NCI-H146 treated with DMSO at 0.1 percent for 48 hours (cell line): ENCODE results near the gene MAVS.
A peak's percentile ranks its signal among the peaks of the same experiment; 100 is the strongest.
"Not testable (repeated sequence)": the region's sequence is repeated elsewhere in the genome, so short reads cannot be mapped to it uniquely, and the experiment has no call there.

Source experiments
- DNase-seq: peaks from one replicate; lab custom pipeline; 2025; ENCODE audit not compliant: unreplicated experiment; lab: John Stamatoyannopoulos, UW

MAVS gene

DNA sequence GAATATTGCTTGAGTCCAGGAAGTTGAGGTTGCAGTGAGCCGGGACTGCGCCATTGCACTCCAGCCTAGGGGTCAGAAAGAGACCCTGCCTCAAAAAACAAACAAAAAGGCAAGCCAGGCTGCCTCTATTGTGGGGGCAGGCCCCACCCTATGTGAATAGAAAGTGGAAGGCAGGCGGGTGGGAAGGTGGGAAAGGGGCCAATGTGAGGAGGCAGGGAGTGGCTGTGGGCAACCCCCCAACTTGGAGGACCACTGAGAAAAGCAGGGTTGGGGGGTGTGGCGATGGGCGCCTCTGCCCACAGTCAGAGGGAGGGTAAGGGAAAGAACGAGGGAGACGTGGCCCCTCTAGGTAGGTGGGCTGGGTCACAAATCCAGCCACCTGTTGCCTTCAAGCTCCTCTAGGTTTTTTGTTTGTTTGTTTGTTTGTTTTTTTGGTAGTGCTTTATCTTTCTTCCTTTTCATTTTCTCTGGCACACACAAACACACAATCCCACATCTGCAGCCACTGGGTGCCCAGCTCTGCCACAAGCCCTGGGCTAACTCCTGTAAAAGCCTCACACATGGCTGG is 31.6 kb upstream of the MAVS start:
- no peak for DNase-seq

DNA sequence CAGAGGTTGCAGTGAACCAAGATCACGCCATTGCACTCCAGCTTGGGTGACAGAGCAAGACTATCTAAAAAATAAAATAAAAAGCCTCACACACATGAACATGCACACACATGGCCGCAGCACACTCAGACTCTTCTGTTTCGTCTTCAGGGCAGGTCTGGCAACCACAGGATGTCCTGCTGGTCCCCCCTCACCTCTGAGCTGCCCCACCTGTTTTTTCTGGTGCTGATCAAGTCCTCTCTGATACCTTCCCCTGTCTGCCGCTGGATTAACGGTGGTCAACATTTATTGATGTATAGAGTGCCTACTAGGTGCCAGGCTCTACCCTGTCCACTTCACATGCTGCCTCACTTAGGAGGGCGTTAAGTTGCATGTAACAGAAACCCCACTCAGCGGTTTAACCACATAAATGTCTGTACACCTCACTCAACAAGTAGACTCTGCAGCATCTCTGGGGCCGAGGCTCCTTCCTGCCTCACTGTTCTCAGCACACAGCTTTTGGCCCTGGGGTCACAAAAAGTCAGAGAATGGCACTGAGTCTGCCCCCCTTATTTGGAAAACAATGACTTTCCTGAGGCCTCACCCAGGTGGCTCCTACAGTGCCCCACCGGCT is 30.8 kb upstream of the MAVS start:
- DNase-seq = no peak

DNA sequence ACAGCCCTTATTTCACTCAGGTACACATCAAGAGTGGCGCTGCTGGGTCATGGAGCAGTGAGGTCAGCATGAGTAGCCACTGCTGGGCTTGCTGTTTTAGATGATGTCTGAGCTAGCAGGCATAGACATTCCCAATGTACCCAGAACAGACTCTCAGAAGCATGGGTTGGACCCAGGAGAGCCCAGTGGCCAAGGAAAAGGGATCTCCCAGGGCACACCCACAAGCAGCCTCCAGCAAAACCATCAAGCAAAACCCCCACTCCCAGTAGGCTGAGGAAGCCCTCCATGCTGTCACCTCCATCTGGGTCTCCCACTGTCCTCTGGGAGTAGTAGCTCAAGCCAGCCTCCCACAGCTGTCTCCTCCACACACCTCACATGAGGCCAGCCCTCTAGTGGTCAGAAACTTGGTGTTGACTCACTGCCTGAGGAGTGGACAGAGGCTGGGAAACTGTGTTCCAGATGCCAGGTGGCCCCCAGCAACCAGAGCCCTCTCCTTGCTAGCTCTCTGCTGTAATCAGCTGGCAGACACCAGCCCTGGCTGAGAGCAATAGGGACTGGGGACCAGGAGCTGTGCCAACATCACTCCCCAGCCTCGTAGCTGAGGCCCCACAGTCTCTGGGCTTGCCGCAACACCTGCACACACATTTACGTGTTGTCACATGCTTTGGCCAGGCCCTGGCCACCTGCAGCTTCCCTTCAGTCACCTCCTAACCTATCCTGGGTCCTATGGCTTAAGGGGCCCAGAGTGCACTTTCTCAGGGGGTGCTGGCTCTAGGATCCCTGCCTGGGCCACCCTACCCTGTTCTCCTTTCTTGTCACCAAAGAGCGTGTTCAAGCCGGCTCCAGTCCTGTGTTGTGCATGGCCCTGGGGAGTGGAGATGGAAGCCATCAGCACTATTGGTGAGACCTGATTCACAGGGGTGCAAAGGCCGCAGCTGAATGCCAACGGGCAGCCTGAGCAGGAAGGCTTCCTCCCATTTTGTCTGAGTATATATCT is 28.2 kb upstream of the MAVS start:
- peak; percentile 58 for DNase-seq

DNA sequence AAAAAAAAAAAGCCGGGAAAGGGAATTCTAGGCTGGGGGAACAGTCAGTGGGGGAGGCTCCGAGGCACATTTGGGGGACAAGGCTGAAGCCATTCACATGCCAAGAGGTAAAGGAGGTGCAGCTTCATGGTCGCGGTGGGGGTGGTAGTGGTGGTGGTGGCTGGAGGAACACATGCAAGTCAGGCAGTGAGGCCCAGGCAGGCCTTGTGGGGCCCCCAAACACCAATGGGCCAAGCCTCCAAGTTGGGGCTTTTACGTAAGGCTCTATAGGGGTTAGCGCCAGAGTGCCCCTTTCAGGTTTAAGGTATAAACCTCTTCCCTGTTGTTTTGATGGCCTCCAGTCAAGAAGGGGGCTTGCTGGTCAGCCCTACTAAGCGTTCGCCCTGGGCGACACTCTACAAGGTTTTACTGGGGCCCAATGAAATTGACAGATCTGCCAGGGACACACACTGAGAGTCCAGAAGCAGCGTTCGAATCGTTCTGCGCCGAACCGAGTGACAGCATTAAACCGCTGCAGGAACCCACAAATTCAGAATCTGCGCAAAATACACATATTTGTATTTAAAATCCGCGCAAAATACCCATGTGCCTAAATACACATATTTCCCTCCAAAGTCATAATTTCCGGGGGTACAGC is 27.1 kb upstream of the MAVS start:
- no peak for DNase-seq

DNA sequence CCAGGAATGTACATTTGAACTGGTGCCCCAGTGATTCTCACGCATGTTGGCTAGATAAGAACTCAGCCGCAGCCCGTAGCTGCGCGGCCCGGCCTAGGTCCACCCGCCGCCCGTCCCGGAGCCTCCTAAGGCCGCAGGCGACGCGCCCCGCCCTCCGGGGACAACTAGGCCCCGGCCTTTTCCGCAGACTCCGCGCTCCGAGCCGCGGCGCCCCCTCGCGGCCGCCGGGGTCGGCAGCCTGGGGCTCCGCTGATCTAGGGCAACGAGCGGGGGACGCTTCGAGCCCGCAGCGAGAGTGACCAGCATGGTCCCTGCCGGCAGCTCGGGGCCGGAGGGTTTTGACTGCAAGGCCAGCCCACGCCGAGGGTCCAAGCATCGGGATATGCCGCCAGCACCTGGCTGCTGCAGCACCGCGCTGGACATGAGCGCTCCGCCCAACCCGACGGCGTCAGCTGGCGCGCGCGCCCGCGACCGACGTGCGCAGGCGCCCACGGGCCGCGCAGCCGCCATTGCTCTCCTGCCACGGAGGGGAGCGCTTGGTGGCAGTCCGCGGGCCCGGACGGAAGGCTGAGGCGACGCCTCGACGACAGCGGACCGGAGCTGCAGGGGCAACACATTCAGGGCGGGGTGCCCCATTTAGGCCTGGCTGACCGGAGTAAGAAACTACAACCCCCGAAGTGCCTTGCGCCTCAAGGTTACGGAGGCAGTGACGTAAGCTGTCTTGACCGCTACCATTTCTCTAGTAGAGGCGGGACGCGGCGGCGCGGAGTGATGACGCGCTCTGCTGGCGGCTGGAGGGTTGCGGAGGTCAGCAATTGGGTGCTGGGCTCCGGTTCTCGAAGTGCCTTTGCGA is 26.4 kb upstream of the MAVS start, which contains the start of gene AP5S1:
Gene AP5S1 (plus strand): TSS at position 500 of the 853 bp plus-strand sequence. CDS start 1,571 bp downstream, outside the sequence.
- DNase-seq = peak; percentile 94

GRCh38 chr20:3820901-3821727 is 25.5 kb upstream of the MAVS start:
- no peak for DNase-seq

- no peak for DNase-seq
These were observed 24.6 kb upstream of the MAVS start for GRCh38 chr20:3821996-3822395.

DNA sequence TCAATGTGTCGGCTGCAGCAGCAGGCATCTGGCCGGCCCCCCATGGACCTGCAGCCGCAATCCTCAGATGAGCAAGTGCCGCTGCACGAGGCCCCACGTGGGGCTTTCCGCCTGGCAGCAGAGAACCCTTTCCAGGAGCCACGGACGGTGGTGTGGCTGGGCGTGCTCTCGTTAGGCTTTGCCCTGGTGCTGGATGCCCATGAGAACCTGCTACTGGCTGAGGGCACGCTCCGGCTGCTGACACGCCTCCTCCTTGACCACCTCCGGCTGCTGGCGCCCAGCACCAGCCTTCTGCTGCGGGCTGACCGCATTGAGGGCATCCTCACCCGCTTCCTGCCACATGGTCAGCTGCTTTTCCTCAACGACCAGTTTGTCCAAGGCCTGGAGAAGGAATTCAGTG is 22.8 kb upstream of the MAVS start:
- no peak for DNase-seq

GRCh38 chr20:3825526-3825925 is 21.1 kb upstream of the MAVS start:
- no peak for DNase-seq

DNA sequence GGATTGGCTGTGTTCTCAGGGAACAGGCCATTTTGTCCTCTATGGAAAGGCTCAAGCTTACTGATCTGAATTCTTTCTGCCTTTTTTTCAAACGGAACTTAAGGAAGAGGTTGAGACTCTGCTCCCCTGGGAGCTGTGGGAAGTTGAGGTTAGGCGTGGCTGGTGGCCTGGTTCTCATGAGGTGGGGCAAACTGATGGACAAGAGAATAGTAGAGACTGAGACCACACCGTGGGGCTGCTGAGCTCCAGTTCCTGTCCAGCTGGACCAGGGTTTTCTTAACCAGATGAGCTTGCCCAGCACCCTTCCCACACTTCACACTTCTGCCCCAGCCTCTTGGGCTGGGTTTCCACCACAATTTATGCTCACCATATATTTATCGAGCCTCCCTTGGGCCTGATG is 20.2 kb upstream of the MAVS start:
- no peak for DNase-seq

DNA sequence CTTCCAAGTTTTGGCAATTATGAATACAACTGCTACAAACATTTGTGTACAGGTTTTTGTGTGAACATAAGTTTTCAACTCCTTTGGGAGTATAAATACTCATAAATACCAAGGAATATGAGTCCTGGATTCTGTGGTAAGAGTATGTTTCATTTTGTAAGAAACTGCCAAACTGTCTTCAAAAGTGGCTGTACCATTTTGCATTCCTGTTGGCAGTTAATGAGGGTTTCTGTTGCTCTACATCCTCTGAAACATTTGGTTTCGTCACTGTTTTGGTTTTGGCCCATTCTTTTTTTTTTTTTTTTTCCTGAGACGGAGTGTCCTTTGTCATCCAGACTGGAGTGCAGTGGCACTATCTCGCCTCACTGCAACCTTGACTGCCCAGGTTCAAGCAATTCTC is 17.8 kb upstream of the MAVS start:
- no peak for DNase-seq

DNA sequence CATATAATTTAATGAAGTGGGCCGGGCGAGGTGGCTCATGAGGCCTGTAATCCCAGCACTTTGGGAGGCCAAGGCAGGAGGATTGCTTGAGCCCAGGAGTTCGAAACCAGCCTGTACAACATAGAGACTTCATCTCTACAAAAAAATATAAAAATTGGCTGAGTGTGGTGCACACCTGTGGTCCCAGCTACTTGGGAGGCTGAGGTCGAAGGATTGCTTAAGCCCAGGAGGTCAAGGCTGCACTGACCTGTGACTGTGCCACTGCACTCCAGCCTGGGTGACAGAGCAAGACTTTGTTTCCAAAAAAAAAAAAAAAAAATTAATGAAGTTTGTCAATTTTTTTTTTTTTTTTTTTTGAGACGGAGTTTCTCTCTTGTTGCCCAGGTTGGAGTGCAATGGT is 16.7 kb upstream of the MAVS start:
- DNase-seq = not testable (repeated sequence)

DNA sequence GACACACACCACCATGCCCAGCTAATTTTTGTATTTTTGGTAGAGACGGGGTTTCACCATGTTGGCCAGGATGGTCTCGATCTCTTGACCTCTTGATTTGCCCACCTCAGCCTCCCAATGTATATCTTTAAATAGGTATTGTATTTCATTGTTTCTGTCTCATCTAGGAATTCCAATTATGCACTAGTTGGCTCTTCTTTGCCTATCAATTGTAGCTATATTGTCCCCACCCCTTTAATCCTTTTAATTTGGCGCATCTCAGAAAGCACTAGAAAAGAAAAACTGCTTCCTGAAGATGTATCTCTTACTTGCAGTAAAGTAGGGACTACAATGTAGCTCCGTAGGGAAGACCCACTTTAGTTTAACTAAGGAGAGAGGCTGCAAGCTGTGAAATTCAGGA is 10.5 kb upstream of the MAVS start:
- DNase-seq = no peak

DNA sequence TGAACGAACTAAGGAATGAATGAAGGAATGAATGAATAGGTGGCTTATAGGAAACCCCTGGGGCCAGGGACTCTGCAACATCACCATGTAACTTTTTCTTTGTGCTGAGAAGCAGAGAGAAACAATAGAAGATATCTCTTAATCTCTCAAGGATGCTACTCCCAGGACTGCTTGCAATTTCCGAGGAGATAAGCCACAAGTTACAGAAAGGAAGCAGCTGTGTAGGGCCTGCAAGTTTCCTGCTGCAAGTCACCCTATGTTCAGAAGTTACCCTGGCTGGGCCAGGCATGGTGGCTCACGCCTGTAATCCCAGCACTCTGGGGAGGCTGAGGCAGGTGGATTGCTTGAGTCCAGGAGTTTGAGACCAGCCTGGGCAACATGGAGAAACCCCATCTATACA is 7.3 kb upstream of the MAVS start:
- DNase-seq = no peak

DNA sequence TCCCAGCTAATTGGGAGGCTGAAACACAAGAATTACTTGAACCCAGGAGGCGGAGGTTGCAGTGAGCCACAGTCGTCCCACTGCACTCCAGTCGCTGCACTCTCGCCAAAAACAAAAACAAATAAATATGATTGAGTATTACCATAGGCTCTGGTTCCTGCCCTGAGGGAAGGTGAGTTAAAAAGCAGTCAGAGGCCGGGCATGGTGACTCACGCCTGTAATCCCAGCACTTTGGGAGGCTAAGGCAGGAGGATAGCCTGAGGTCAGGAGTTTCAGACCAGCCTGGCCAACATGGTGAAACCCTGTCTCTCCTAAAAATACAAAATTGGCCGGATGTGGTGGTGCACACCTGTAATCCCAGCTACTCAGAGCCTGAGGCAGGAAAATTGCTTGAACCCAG is 6.4 kb upstream of the MAVS start:
- DNase-seq = not testable (repeated sequence)

GRCh38 chr20:3842348-3842930 is 4.2 kb upstream of the MAVS start:
- DNase-seq = no peak

DNA sequence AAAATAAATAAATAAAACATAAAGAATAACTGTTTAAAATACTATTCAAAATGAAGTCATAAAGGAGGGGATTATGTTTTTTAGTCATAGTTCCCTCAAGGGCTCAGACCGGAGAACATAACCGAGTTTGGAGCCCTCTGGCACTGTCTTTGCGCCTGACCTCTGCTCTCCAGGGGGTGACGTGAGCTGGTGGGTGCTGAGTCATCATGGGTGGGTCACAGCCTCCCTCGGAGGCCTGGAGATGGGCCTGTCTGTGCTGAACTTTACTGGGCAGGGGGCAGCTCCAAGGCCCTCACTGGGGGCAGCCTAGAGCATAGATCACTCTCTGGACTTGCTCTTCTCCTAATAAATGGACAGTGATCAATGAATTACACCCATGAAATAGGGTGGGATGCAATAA is 3.1 kb upstream of the MAVS start:
- no peak for DNase-seq

DNA sequence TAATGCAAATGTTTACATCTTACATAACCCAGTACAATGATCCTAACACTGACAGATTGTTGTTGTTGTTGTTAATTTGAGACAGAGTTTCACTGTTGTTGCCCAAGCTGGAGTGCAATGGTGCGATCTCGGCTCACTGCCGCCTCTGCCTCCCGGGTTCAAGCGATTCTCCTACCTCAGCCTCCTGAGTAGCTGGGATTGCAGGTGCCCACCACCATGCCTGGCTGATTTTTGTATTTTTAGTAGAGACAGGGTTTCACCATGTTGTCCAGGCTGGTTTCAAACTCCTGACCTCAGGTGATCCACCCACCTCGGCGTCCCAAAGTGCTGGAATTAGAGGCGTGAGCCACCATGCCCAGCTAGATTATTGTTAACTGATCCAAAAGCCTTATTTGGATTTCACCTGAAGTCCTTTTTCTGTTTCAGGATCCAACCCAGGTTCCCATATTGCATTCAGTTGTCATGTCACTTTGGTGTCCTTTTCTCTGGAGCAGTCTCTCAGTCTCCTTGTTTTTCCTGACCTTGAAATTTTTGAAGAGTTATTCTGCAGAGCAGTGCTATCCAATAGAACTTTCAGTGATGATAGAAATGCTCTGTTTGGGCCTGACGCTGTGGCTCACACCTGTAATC is 2.5 kb upstream of the MAVS start:
- not testable (repeated sequence) for DNase-seq

DNA sequence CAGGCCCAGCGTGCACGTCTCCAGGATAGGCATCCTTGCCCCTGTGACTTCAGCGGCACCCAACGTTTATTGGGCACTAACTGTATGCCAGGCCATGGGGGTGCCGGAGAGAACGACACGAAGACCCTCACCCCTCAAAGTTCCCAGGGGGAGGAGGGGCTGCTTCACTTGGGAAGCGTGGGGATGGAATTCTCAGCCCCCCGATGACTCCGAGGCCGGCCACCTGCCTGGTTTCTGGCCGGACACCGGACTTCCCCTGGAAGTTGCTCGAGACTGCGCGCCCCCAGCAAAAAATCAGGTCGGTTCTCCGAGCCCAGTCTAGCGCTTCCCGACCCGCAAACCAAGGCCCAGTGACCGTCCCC is 275 bp upstream of the MAVS start:
- no peak for DNase-seq
